Psoas muscle (tissue), 8 donors: ENCODE data around the gene RPL28. TPM values are rescaled to one million over a fixed set of nuclear protein-coding genes. Genes with fewer than 3 reads are reported as not detected.
A peak's percentile ranks its signal among the peaks of the same experiment; 100 is the strongest.

Source experiments
- ATAC-seq, 4 donors: fragments of 200-7000 bp; cut with Tn5 transposase; one replicate each; pipeline ENCODE4 v1.9.1; 2020; ENCODE audit warnings: moderate library complexity in 3 of 4, mild to moderate bottlenecking in 2 of 4
- DNase-seq, 2 donors: peaks; one replicate each; pipeline ENCODE4 v3.0.0-alpha.2; 2020
- H3K27ac ChIP-seq: fragments of 200-600 bp; one replicate; pipeline ENCODE4 v1.8.0; 2022
- H3K27me3 ChIP-seq, 3 donors: fragments of 200-600 bp in 1 of 3; one replicate each; pipeline versions ENCODE4 v1.6.1 to v1.8.0; 2013 to 2022; ENCODE audit warnings: low read length in 2 of 3, mild to moderate bottlenecking in 2 of 3, moderate library complexity in 1 of 3; ENCODE audit not compliant: insufficient read depth in 3 of 3
- H3K36me3 ChIP-seq, 2 donors: fragments of 200-600 bp in 1 of 2; one replicate each; pipeline versions ENCODE4 v1.6.1 to v1.8.0; 2013 to 2022; ENCODE audit warnings: low read depth in 1 of 2, mild to moderate bottlenecking in 1 of 2, moderate library complexity in 1 of 2; ENCODE audit not compliant: insufficient read depth in 1 of 2
- H3K4me1 ChIP-seq: fragments of 200-600 bp; one replicate; pipeline ENCODE4 v1.8.0; 2022
- H3K4me3 ChIP-seq: fragments of 200-600 bp; one replicate; pipeline ENCODE4 v1.8.0; 2022; ENCODE audit warnings: mild to moderate bottlenecking
- H3K9me3 ChIP-seq: fragments of 200-600 bp; one replicate; pipeline ENCODE4 v1.8.0; 2022
- WGBS, 3 donors: extraction: QIAGEN DNeasy Blood & Tissue Kit; methylation state at CpG; one replicate each; pipeline versions ENCODE4 v1.1.6 to v1.1.7; 2013; 5-methylcytosine and 5-hydroxymethylcytosine counted together
- intact Hi-C, 2 donors: fragments of 100-400 bp; cut with DNase I; formaldehyde crosslinking; loops; one replicate each; pipeline versions ENCODE4 v1.11.0 to v1.14.2; 2022
- polyA plus RNA-seq, 3 donors: library from polyadenylated mRNA; stranded (reverse); fragments of 200-250 nt; gene quantifications; one replicate each; pipeline ENCODE4 v1.2.3, GENCODE V29; 2013
- total RNA-seq, 4 donors: library from RNA; stranded (reverse); fragmentation: NEBNext Ultra II Directional in 2 of 4; extraction: Animal tissue kit (Norgen Biotek cat#: 25700) in 2 of 4; gene quantifications; one replicate each; pipeline versions ENCODE4 v1.2.1 to v1.2.4, GENCODE V29; 2021 to 2023
- TF ChIP-seq, protein P1 (sequence below): fragments of 200-600 bp; IDR thresholded peaks from one replicate; pipeline ENCODE4 v1.8.0; 2022; ENCODE audit warnings: antibody characterized with exemption
- donor health status: healthy with polysubstance abuse.
- donor health status: DM: no; HTN: no; CAD: no; lungs with moderate emphysema.
- donor health status: Bipolar disorder and iron deficiency.
- donor health status: healthy.
- donor health status: DM: yes; HTN: yes; CAD: no.
- donor health status: DM: no; HTN: no; CAD: no.
- donor health status: DM: no; HTN: no; CAD: no.
- donor health status: DM: yes; HTN: yes; CAD: no.

The RPL28 gene
- total and polyA plus RNA-seq, 7 donors: 547 to 1,362 (median 675) TPM

DNA sequence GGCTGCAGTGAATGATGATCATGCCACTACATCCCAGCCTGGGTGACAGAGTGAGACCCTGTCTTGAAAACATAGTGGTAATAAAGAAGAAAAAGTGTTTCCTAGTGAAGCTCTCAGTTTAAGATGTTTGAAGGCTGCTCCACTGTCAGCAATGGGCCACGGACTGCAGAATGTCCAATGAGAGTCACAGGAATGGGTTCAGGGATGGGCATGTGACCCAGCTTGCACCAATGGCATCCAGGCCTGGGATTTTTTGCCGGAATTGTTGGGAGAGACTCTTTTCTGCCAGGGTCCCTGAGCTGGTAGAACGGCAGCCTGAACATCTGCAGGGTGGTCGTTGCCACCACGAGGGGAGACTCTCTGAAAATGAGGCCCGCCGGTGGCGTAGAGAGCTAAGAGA lies 51.1 kb downstream of the RPL28 start:
- Histone ChIP-seq H3K36me3 (no peaks in the 10 kb centered on the region), H3K4me1 (no peaks in the 10 kb centered on the region), H3K27ac (no peak overlapping the region), H3K4me3 (no peak overlapping the region), H3K9me3 (no peaks in the 10 kb centered on the region), H3K27me3 (peaks cover 0 to 74% (median 41%) of the 10 kb centered on the region in 3 donors)
- WGBS, 3 donors: 36 to 43% (median 41%) methylated on average over 8 of the region's 8 CpGs
- DNase-seq: peak in 1 of 2 donors; percentile 31
- intact Hi-C loops: no loop called here
- no peak for ATAC-seq
- TF ChIP-seq, protein P1, sequence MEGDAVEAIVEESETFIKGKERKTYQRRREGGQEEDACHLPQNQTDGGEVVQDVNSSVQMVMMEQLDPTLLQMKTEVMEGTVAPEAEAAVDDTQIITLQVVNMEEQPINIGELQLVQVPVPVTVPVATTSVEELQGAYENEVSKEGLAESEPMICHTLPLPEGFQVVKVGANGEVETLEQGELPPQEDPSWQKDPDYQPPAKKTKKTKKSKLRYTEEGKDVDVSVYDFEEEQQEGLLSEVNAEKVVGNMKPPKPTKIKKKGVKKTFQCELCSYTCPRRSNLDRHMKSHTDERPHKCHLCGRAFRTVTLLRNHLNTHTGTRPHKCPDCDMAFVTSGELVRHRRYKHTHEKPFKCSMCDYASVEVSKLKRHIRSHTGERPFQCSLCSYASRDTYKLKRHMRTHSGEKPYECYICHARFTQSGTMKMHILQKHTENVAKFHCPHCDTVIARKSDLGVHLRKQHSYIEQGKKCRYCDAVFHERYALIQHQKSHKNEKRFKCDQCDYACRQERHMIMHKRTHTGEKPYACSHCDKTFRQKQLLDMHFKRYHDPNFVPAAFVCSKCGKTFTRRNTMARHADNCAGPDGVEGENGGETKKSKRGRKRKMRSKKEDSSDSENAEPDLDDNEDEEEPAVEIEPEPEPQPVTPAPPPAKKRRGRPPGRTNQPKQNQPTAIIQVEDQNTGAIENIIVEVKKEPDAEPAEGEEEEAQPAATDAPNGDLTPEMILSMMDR: no peak

DNA sequence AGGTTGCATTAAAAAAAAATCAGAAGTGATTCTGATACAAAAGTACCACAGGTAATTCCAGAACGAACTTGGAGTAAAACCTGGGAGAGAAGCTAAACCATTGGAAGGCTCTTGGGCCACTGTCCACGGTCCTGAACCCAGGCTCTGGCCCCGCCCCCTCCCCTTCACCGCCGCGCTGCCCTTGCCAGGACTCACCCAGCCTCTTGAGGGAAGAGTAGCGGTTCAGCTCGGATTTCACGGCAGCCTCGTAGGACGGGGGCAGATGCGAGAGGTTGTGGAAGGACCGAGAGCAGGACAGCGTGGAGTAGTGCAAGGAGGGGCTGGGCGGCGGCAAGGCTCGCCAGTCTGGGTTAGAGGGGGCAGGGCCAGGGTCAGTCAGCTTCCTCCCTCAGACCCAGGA lies 51.7 kb downstream of the RPL28 start:
- DNase-seq (peak; percentile 44 to 60), ATAC-seq (peak in 3 of 4 donors; percentile 50 to 71 (median 58))
- Histone ChIP-seq H3K27ac (no peak overlapping the region), H3K9me3 (no peaks in the 10 kb centered on the region), H3K4me3 (no peak overlapping the region), H3K36me3 (no peaks in the 10 kb centered on the region), H3K27me3 (peaks cover 3 to 74% (median 38%) of the 10 kb centered on the region in 3 donors), H3K4me1 (no peaks in the 10 kb centered on the region)
- TF ChIP-seq, protein P1: no peak
- 2 to 3% (median 2%) methylated on average over 16 to 17 of the region's 17 CpGs for WGBS, 3 donors
- intact Hi-C loops: no loop called here

DNA sequence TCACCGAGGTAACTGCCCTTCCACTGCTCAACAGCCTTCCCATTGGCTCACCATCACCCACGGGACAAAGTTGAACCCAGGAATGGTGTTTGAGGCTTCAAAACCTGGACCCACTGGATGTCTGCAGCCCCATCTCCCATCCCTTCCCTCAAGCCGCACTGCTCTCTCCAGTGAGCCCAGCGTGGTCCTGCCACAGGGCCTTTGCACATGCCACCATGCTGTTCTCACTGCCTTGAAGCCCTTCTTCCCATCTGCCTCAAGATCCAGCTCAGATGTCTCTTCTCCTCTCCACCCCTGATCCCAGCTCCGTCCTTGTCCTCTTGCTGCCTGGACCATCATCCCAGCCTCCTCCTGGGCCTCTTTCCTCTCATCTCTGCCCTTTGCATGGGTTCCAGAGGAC lies 53.3 kb downstream of the RPL28 start:
- ATAC-seq: no peak
- Histone ChIP-seq H3K36me3 (no peaks in the 10 kb centered on the region), H3K4me1 (no peaks in the 10 kb centered on the region), H3K27ac (no peak overlapping the region), H3K4me3 (no peak overlapping the region), H3K9me3 (no peaks in the 10 kb centered on the region), H3K27me3 (peaks cover 3 to 70% (median 42%) of the 10 kb centered on the region in 3 donors)
- TF ChIP-seq, protein P1: no peak
- DNase-seq: no peak
- intact Hi-C loops: no loop called here
- WGBS, 3 donors: 72 to 77% (median 73%) methylated on average over 5 of the region's 5 CpGs

DNA sequence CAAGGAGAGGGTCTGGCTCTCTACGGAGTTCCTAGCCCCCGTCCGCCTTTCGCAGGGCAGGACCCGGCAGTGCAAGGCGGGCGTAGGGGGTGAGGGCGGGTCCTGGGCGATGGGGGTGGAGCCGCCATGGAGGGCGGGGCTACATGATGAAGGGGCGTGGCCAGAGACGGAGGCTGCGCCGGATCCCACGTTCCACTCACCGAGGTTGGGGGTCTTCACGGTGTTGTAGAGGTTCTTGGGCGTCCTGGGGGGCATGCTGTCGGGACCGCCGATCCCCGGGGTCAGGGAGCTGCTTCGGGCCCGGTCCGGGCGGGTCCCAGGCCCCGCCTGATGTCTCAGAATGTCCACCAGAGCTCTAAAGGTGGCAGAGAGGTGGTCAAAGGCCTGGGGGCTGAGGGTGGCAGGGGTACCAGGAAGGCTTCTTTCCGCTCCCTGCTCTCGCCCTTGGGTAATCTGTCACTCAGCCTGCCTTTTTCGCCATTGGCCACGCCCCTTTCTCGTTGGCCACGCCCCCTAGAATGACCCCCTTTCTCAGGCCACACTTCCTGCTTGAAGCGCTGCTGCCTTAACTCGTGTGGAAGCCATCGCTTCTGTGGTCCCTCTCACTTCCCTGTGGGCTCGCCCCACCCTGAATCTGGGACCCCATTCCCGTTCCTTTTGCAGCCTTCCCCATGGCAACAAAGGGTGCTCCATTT lies 54.8 kb downstream of the RPL28 start:
- no peak overlapping the region for H3K4me3 ChIP-seq
- 4 to 10% (median 7%) methylated on average over 39 of the region's 39 CpGs for WGBS, 3 donors

More for the DNA sequence above, 54.8 kb downstream of the RPL28 start:
- intact Hi-C loops: no loop called here
- DNase-seq (no peak), ATAC-seq (peak in 1 of 4 donors; percentile 45)
- Histone ChIP-seq H3K36me3 (no peaks in the 10 kb centered on the region), H3K4me1 (no peaks in the 10 kb centered on the region), H3K27ac (no peak overlapping the region), H3K27me3 (peaks cover 3 to 85% (median 47%) of the 10 kb centered on the region in 3 donors), H3K9me3 (no peaks in the 10 kb centered on the region)
- TF ChIP-seq, protein P1: no peak
